NCI-H748 (cell line): ENCODE data around the gene MCM3AP.
"Not testable (repeated sequence)": the region's sequence is repeated elsewhere in the genome, so short reads cannot be mapped to it uniquely, and the experiment has no call there.

Source experiments
- DNase-seq: peaks from one replicate; lab custom pipeline; 2025; ENCODE audit not compliant: unreplicated experiment; lab: John Stamatoyannopoulos, UW

Gene MCM3AP

GRCh38 chr21:46207006-46207919, 78.1 kb downstream of the MCM3AP start:
- DNase-seq, result no peak

- DNase-seq, result no peak
Observed at GRCh38 chr21:46206163-46207005, 79.0 kb downstream of the MCM3AP start.

- no peak for DNase-seq
Observed at GRCh38 chr21:46205766-46206162, 79.6 kb downstream of the MCM3AP start.

- DNase-seq, result no peak
Observed at GRCh38 chr21:46205166-46205565, 80.2 kb downstream of the MCM3AP start.

GRCh38 chr21:46203203-46203600, 82.2 kb downstream of the MCM3AP start:
- DNase-seq, result no peak

- no peak for DNase-seq
Observed at GRCh38 chr21:46202592-46203202, 82.7 kb downstream of the MCM3AP start.

- not testable (repeated sequence) for DNase-seq
Observed at GRCh38 chr21:46200877-46201803, 84.3 kb downstream of the MCM3AP start.

GRCh38 chr21:46199436-46200373, 85.7 kb downstream of the MCM3AP start:
- no peak for DNase-seq

GRCh38 chr21:46196733-46197132, 88.7 kb downstream of the MCM3AP start:
- no peak for DNase-seq

- no peak for DNase-seq
Observed at GRCh38 chr21:46195595-46196195, 89.7 kb downstream of the MCM3AP start.

- DNase-seq, result no peak
Observed at GRCh38 chr21:46194374-46195334, 90.8 kb downstream of the MCM3AP start.

GRCh38 chr21:46193829-46194373, 91.5 kb downstream of the MCM3AP start:
- DNase-seq, result no peak

GRCh38 chr21:46191686-46192575, 93.5 kb downstream of the MCM3AP start:
- DNase-seq, result no peak

GRCh38 chr21:46191257-46191685, 94.1 kb downstream of the MCM3AP start:
- no peak for DNase-seq

- no peak for DNase-seq
Observed at GRCh38 chr21:46190491-46191131, 94.8 kb downstream of the MCM3AP start.

- no peak for DNase-seq
Observed at GRCh38 chr21:46189959-46190490, 95.4 kb downstream of the MCM3AP start.
